Retinal pigment epithelial cell (primary cell): ENCODE measurements around the gene CLIC3.

ENCODE experiments used
- DNase-seq: peaks from one replicate; pipeline ENCODE4 v3.0.0-alpha.2; 2010; ENCODE audit warnings: low read depth
- H3K4me3 ChIP-seq: 2 replicates; pipeline ENCODE4 v1.5.1; 2011; ENCODE audit warnings: mild to moderate bottlenecking, low read length, control low read depth, moderate library complexity
- TF ChIP-seq, protein P1 (sequence below): conservative IDR thresholded peaks from 2 replicates; pipeline ENCODE4 v1.5.1; 2011; ENCODE audit warnings: low read depth, low read length, control low read depth, inconsistent platforms

Gene CLIC3

DNA sequence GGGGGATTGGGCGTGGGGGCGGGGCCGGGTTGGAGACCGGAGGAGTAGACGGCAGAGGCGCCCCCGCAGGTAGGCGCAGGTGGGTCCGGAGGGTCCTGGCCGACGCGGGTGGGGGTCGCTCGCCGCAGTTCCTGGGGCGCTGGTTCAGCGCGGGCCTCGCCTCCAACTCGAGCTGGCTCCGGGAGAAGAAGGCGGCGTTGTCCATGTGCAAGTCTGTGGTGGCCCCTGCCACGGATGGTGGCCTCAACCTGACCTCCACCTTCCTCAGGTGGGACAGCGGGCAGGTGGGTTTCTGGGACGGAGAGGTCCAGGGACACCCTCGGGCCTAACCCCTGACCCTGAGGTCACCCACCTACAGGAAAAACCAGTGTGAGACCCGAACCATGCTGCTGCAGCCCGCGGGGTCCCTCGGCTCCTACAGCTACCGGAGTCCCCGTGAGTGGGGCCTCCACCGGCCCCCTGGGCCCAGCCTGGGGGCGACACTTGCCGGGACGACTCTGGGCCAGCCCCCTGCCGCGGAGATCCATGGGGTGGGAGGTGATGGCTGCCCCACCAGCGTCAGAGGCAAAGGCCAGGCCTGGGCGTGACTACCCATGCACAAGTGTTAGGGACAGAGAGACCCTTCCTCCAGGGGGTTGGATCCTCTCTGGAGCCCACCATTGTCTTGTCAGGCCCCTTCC is 17.4 kb downstream of the CLIC3 start:
- no peak for DNase-seq
- TF ChIP-seq, protein P1, sequence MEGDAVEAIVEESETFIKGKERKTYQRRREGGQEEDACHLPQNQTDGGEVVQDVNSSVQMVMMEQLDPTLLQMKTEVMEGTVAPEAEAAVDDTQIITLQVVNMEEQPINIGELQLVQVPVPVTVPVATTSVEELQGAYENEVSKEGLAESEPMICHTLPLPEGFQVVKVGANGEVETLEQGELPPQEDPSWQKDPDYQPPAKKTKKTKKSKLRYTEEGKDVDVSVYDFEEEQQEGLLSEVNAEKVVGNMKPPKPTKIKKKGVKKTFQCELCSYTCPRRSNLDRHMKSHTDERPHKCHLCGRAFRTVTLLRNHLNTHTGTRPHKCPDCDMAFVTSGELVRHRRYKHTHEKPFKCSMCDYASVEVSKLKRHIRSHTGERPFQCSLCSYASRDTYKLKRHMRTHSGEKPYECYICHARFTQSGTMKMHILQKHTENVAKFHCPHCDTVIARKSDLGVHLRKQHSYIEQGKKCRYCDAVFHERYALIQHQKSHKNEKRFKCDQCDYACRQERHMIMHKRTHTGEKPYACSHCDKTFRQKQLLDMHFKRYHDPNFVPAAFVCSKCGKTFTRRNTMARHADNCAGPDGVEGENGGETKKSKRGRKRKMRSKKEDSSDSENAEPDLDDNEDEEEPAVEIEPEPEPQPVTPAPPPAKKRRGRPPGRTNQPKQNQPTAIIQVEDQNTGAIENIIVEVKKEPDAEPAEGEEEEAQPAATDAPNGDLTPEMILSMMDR: no peak
- peak overlapping the region; percentile 29 for H3K4me3 ChIP-seq

DNA sequence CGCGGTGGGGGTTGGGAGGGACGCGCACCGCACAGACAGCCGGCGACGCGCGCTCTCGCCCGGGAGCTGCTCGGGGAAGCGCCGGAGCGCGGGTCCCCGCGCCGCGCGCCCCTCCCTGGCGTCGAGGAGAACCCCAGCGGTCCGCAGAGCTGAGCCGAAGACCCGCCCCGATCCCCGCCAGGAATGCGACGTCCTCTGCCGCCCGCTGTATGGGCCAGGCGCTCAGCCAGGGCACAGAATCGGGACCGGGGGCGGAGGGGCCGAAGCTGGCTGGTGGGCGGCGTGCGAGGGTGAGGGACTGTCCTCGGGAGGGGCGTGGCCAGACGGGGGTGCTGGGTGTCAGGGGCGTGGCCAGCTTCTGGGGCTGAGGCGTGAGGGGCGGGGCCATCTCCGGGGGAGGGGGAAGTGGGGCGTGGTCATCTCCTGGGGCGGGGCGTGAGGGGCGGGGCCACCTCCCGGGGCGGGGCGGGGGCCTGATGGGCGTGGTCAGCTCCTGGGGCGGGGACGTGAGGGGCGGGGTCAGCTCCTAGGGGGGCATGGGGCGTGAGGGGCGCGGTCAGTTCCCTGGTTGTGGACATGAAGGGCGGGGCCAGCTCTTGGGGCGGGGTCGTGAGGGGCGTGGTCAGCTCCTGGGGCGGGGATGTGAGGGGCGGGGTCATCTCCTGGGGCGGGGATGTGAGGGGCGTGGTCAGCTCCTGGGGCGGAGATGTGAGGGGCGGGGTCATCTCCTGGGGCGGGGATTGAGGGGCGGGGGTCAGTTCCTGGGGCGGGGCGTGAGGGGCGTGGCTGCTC is 18.1 kb downstream of the CLIC3 start:
- peak overlapping the region; percentile 69 for H3K4me3 ChIP-seq
- DNase-seq: no peak
- TF ChIP-seq, protein P1: no peak

DNA sequence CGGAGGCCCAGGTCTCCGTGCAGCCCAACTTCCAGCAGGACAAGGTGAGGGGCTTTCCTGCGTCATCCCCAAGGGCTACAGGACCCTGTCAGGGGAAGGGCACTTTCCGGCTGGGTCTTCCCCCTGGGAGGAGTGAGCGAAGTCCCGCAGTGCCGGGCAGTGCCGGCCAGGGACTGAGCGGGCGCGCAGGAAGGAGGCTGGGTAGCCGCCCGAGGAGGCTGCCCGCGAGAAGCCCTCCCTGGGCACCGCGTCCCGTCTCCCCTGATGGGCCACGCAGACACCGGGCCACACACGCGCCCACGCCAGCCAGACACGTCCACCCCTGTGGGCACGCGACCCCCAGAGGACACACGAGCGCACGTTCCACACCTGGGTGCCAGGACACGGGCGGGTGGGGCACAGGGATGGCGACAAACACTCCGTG is 18.7 kb downstream of the CLIC3 start:
- DNase-seq: no peak
- peak overlapping the region; percentile 69 for H3K4me3 ChIP-seq
- TF ChIP-seq, protein P1: no peak

DNA sequence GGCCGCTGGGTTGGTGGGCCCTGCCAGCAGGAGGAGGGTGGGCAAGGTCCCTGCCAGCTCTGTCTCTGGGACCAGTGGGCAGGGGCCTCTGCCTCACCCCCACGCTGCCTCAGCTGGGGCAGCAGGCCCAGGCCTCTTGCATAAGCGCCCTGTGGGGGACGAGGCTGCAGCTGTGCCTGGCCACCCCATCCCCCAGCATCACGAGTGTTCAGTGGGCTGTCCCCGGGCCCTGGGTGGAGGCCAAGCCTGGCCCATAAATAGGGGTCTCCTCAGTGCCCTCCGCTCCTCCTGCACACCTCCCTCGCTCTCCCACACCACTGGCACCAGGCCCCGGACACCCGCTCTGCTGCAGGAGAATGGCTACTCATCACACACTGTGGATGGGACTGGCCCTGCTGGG is 19.1 kb downstream of the CLIC3 start, which contains the start of gene PTGDS:
Gene PTGDS, plus strand, starts transcription at position 282 of the 400 bp plus-strand sequence. Its CDS starts 75 bp downstream, at position 357.
- DNase-seq: no peak
- H3K4me3 ChIP-seq: peak within 1 kb of the TSS; percentile 69
- TF ChIP-seq, protein P1: no peak

DNA sequence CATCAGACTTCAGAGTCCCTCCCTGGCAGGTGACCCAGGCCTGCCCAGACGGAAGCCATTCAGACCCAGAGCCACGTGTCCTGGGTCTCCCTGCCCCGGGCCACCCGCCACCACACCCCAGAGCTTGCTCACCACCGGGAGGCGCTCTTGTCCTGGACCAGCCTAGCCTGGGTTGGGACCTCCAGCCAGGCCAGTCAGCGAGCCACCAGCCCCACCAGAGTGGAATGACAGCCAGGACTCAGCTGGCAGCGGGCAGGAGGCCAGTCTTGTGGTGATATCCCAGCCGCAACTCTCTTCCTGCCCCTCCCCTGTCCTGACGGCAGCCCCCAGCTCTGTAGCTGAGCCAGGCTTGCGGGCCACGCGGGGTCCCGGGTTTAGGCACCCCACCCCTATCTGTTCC is 20.7 kb downstream of the CLIC3 start:
- no peak for DNase-seq
- no peak overlapping the region for H3K4me3 ChIP-seq
- TF ChIP-seq, protein P1: peak; percentile 28

DNA sequence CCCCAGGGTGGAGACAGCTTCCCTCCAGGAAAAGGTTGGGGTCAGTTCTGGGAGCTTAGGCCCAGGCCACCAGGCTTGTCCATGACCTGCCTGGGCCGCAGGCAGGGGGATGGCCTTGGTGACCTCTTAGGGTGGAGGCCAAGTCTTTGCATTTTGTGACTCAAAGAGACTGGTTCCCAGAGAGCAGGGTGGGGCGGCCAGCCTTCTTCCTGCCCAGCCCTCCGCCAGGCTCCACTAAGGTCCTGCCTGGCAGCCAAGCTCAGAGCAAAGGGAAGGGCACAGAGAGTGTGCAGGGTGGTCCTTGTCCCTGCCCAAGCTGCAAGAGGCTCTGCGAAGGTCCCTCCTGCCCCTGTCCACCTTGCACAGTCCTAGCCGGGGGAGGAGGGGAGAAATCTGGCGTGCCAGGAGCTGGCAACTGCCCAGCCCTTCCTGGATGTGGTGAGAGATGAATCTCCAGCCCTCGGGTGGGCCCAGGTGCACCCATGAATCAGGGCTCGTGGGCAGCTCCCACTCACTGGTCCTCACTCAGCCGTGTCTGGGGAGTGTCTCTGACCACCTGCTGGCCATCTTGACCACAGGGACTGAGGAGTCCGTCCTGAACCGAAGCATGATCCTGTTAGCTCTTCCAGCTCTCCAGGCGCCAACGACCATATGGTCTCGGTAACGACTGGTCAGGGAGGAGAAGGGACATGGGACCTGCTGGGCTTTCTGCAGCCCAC is 21.4 kb downstream of the CLIC3 start:
- no peak for DNase-seq
- TF ChIP-seq, protein P1: no peak
- no peak overlapping the region for H3K4me3 ChIP-seq
